ENCODE data around the gene PHAX. TPM values are rescaled to one million over a fixed set of nuclear protein-coding genes. Genes with fewer than 3 reads are reported as not detected.

PHAX gene, protein sequence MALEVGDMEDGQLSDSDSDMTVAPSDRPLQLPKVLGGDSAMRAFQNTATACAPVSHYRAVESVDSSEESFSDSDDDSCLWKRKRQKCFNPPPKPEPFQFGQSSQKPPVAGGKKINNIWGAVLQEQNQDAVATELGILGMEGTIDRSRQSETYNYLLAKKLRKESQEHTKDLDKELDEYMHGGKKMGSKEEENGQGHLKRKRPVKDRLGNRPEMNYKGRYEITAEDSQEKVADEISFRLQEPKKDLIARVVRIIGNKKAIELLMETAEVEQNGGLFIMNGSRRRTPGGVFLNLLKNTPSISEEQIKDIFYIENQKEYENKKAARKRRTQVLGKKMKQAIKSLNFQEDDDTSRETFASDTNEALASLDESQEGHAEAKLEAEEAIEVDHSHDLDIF
- 50.1 to 94.3 TPM (median 53.7 TPM) in 5 replicates for total RNA-seq (2022; extraction: Qiagen RNA extraction; ENCODE audit: low read depth)

DNA sequence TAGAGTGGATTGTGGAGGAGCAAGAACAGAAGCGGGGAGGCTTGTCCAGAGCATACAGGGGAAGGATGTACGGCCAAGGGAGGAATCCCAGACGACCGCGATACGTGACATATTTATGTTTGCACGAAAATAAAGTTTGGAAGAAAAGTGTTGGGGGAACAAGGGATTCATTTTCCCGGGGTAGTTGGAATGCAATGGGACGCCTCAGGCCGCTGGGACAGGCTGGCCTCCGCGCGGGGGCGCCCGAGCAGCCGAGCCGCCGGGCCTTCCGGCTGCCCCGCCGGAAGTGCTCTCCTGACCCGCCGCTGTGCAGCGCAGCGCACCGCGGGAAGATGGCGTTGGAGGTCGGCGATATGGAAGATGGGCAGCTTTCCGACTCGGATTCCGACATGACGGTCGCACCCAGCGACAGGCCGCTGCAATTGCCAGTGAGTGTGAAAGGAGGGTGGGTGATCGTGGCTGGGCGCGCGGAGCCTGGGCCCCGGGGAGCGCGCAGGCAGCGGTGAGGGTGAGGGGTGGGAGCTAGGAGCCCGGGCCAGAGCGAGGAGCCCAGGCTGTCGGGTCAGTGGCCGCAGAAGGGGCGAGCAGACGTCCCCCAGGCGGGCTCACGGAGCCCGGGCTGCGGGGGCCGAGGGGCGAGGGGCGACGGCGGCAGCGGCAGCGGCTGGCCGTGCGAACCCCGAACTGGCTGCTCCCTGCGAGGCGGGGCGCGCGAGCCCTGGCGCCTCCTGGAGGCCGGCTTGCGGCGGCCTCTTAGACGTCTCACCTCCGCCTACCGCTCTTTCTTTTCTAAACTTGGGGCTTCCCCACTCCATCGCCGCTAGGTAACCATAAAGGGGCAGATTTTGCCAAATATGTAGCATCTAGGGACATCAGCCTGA, at the start of gene PHAX:
Gene PHAX (plus strand): TSS at position 317 of the 881 bp plus-strand sequence. CDS start 16 bp downstream, at position 333.

DNA sequence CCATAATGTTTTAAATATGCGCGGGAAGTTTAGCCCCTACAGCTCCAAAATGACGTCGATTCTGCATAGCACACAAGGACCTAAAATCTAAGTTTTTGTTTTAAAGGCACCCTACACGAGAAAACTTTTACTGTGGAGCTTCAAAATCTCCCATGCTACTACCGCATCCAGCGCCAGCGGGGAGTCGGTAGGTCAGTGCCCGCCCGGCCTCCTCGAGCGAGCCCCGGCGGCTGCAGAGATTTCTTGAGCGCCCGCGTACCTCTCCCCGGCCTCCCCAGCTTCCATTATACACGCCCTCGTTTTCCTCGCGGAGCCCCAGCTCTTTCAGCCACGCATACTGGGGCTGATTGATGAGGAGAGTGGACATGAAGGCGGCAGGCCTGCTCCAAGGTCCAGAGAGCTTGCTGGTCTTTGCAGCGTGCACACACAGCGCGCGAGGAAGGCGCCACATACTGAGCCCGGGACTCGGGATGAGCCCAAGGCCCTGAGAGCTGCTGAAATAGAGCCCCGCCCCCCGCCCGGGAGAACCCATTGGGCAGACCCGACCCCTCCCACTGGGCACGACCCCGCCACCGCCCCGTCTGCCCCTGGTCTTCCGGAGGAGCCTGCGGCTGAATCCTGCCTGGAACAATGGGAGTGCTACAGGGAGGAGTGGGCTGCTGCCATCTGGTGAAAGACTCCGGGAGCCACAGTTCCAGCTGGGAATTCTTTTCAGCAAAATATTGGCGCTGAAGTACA, 5.8 kb upstream of the PHAX start, which contains the start of gene ALDH7A1:
Gene ALDH7A1 (minus strand): TSS at position 472 of the 738 bp plus-strand sequence. CDS start 21 bp downstream, at position 451.

Other genes with a start within 250 kb of the PHAX start
- gene GRAMD2B, start 177.5 kb upstream of the PHAX start, total RNA-seq (2022; extraction: Qiagen RNA extraction; ENCODE audit: low read depth), result 0.69 to 0.96 TPM (median 0.80 TPM) in 5 replicates
- gene ALDH7A1, start 5.7 kb upstream of the PHAX start, total RNA-seq (2022; extraction: Qiagen RNA extraction; ENCODE audit: low read depth), result 69.8 to 76.0 TPM (median 70.0 TPM) in 5 replicates
- 56.7 to 83.0 TPM (median 60.8 TPM) in 5 replicates for gene LMNB1, start 176.2 kb downstream of the PHAX start, total RNA-seq (2022; extraction: Qiagen RNA extraction; ENCODE audit: low read depth)